WERI-Rb-1 (cell line): ENCODE results near the gene APLP2.

Source experiments
- DNase-seq: peaks from one replicate; pipeline ENCODE4 v3.0.0-alpha.2; 2020
- H3K27ac ChIP-seq: fragments of 250-450 bp; sonication (Bioruptor Pico); 2 replicates; pipeline ENCODE4 v1.5.1; 2020; ENCODE audit warnings: mild to moderate bottlenecking, moderate library complexity
- H3K27me3 ChIP-seq: fragments of 250-450 bp; sonication (Bioruptor Pico); 2 replicates; pipeline ENCODE4 v1.5.1; 2021; ENCODE audit warnings: mild to moderate bottlenecking, low read depth, moderate library complexity; ENCODE audit not compliant: insufficient read depth, severe bottlenecking
- H3K36me3 ChIP-seq: fragments of 250-450 bp; sonication (Bioruptor Pico); 2 replicates; pipeline ENCODE4 v1.5.1; 2020; ENCODE audit warnings: mild to moderate bottlenecking, moderate library complexity
- H3K4me3 ChIP-seq: 2 replicates; pipeline ENCODE4 v1.5.1; 2011; ENCODE audit warnings: low read depth, mild to moderate bottlenecking, control low read depth, low read length
- H3K9me3 ChIP-seq: fragments of 250-450 bp; sonication (Bioruptor Pico); 2 replicates; pipeline ENCODE4 v1.5.1; 2021; ENCODE audit warnings: mild to moderate bottlenecking, moderate library complexity; ENCODE audit not compliant: severe bottlenecking
- CTCF ChIP-seq: IDR thresholded peaks from 2 replicates; pipeline ENCODE4 v1.5.1; 2011; ENCODE audit warnings: low read depth, mild to moderate bottlenecking, control low read depth, inconsistent platforms, low read length

The APLP2 gene

DNA sequence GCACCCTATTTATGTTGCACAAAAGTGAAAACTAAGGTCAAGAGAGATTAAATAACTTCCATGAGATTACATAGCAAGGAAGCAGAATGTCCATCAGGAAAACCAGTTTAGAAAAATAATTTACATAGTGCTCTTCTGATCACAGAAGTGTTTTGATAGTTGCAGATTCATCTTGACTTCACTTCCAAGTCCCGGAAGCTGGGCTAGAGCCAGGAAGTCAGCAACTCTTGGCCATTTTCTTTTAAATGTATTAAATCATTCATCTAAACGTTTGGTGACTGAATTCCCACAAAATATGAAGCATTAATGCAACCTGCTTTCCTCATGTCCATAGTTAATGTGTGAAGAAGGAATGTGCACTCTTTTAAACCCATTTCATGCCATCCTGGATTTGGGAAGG, 29.7 kb downstream of the APLP2 start:
- TF ChIP-seq CTCF, result no peak
- no peak for DNase-seq
- no peaks in the 10 kb centered on the region for H3K9me3 ChIP-seq
- H3K4me3 ChIP-seq, result no peak overlapping the region
- H3K27me3 ChIP-seq, result no peaks in the 10 kb centered on the region
- H3K27ac ChIP-seq, result no peak overlapping the region
- no peaks in the 10 kb centered on the region for H3K36me3 ChIP-seq

DNA sequence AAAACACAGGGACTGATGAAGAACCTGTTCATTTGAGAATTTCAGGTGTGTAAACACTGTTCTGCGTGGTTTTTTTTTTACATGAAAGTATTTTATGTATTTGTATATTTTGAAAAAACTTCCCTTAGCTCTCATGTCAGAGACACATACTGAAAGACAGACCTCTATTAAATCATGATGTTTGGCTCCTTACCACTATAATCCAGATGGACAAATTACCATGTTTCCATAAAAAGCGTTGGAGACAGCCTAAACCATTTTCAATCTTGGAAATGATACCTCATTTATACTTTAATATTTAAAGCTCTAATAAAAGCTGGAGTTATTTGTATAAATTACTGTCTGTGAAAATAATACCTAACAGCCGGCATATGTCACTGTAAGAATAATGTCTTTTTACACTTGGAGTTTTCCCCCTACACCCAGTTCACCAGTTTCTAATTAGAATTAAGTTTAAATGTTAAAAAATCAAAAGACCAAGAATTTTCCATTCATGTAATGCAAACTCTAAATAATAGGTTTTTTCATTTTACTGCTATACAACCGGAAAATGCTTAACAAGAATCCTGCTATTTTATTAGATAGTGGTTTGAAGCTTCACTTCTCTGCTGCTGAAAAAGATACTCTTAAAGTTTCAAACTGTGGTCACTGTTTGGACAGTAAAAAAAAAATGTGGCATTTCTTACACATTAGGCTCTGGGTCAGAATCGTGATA, 30.8 kb downstream of the APLP2 start:
- Histone ChIP-seq H3K36me3 (no peaks in the 10 kb centered on the region), H3K9me3 (no peaks in the 10 kb centered on the region), H3K27ac (no peak overlapping the region), H3K27me3 (no peaks in the 10 kb centered on the region), H3K4me3 (no peak overlapping the region)
- TF ChIP-seq CTCF, result no peak
- no peak for DNase-seq

DNA sequence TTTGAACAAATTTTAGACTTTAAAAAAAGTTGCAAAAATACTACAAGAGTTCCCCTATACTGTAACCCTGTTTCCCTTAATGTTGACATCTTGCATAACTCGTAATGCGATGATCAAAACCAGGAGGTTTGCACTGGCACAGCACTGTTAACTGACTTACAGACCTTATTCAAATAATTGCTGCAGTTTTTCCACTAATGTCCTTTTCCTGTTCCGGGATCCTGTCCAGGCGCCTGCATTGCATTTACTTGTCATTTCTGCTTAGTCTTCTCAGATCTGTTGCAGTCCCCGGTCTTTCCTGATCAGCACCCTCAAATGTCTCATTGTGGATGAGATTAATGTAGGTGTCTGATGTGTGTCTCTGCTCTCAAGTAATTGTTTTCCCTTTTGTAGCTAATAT, 32.0 kb downstream of the APLP2 start:
- DNase-seq, result no peak
- Histone ChIP-seq H3K36me3 (no peaks in the 10 kb centered on the region), H3K4me3 (no peak overlapping the region), H3K27ac (no peak overlapping the region), H3K27me3 (no peaks in the 10 kb centered on the region), H3K9me3 (no peaks in the 10 kb centered on the region)
- TF ChIP-seq CTCF, result no peak

GRCh38 chr11:130102301-130103249, 32.9 kb downstream of the APLP2 start:
- H3K27ac ChIP-seq, result no peak overlapping the region
- no peak for DNase-seq
- TF ChIP-seq CTCF, result no peak

DNA sequence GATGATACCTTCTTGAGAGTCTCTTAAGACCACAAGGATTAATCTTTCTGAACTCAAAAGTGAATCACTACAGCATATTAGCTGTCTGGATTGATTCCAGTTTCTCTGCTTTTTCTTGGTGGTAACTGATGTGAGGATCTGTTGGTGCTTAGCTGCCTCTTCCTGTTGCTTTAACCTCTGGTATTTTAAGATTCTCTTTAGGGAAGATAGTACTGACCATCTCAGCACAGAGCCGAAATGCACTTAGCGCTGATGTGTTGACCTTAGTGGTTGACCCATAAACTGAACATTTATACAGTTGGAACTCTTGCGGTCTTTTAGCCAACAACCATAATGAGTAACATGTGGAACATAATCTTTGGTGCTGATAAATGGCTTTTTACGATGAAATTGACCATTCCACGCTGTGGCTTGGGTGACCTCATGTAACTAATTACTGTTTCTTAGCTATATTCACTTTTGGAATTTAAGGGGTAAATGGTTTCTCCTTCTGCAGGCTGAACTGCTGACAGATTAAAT, 33.7 kb downstream of the APLP2 start:
- no peak overlapping the region for H3K27ac ChIP-seq
- TF ChIP-seq CTCF, result no peak

More at GRCh38 chr11:130102301-130103249, 32.9 kb downstream of the APLP2 start:
- Histone ChIP-seq H3K4me3 (no peak overlapping the region), H3K27me3 (no peaks in the 10 kb centered on the region), H3K9me3 (no peaks in the 10 kb centered on the region), H3K36me3 (no peaks in the 10 kb centered on the region)

More for the DNA sequence above, 33.7 kb downstream of the APLP2 start:
- no peak for DNase-seq
- H3K36me3 ChIP-seq, result no peaks in the 10 kb centered on the region
- no peak overlapping the region for H3K4me3 ChIP-seq
- H3K9me3 ChIP-seq, result no peaks in the 10 kb centered on the region
- H3K27me3 ChIP-seq, result no peaks in the 10 kb centered on the region
